Activated CD8-positive, alpha-beta T cell treated with anti-CD3 and anti-CD28 coated beads, Interleukin-2, amount 10 ng/mL, durations not matched to agents 7 days and 5 days (primary cell): Measurements from ENCODE around the gene HADH. TPM values are rescaled to one million over a fixed set of nuclear protein-coding genes. Genes with fewer than 3 reads are reported as not detected.
"Not testable (repeated sequence)": the region's sequence is repeated elsewhere in the genome, so short reads cannot be mapped to it uniquely, and the experiment has no call there.

Source experiments
- ATAC-seq: fragments of 150-1000 bp; cut with Tn5 transposase; one replicate; pipeline ENCODE4 v1.10.0; 2021; ENCODE audit warnings: moderate library complexity
- CTCF ChIA-PET: fragments of 350-600 bp; sonication (Branson Sonifier 250); formaldehyde crosslinking; loops from one replicate; lab custom pipeline; 2021; ENCODE audit warnings: antibody characterized with exemption; lab: Charles Lee
- POLR2A ChIA-PET: fragments of 350-600 bp; sonication (Branson Sonifier 250); formaldehyde crosslinking; loops from one replicate; lab custom pipeline; 2021; ENCODE audit warnings: antibody characterized with exemption; lab: Charles Lee
- DNase-seq: peaks from one replicate; pipeline ENCODE4 v3.0.0-alpha.2; 2020
- H3K27ac Mint-ChIP-seq: one replicate; pipeline ENCODE4 v1.8.0; 2021; ENCODE audit warnings: mild to moderate bottlenecking, mixed read lengths
- H3K27me3 Mint-ChIP-seq: one replicate; pipeline ENCODE4 v1.8.0; 2021; ENCODE audit warnings: low read depth, mixed read lengths
- H3K36me3 Mint-ChIP-seq: one replicate; pipeline ENCODE4 v1.8.0; 2021; ENCODE audit warnings: low read depth, mixed read lengths
- H3K4me1 Mint-ChIP-seq: one replicate; pipeline ENCODE4 v1.8.0; 2021; ENCODE audit warnings: low read depth, mixed read lengths
- H3K4me3 Mint-ChIP-seq: one replicate; pipeline ENCODE4 v1.8.0; 2021; ENCODE audit warnings: mild to moderate bottlenecking, mixed read lengths
- H3K9me3 Mint-ChIP-seq: one replicate; pipeline ENCODE4 v1.8.0; 2022; ENCODE audit warnings: mixed read lengths; ENCODE audit not compliant: insufficient read depth
- total RNA-seq, 2 experiments: library from RNA; stranded (reverse); gene quantifications; one replicate each; pipeline ENCODE4 v1.2.3, GENCODE V29; 2021

The HADH gene
- 10 to 100 TPM; 52.8 to 53.7 TPM for total RNA-seq

DNA sequence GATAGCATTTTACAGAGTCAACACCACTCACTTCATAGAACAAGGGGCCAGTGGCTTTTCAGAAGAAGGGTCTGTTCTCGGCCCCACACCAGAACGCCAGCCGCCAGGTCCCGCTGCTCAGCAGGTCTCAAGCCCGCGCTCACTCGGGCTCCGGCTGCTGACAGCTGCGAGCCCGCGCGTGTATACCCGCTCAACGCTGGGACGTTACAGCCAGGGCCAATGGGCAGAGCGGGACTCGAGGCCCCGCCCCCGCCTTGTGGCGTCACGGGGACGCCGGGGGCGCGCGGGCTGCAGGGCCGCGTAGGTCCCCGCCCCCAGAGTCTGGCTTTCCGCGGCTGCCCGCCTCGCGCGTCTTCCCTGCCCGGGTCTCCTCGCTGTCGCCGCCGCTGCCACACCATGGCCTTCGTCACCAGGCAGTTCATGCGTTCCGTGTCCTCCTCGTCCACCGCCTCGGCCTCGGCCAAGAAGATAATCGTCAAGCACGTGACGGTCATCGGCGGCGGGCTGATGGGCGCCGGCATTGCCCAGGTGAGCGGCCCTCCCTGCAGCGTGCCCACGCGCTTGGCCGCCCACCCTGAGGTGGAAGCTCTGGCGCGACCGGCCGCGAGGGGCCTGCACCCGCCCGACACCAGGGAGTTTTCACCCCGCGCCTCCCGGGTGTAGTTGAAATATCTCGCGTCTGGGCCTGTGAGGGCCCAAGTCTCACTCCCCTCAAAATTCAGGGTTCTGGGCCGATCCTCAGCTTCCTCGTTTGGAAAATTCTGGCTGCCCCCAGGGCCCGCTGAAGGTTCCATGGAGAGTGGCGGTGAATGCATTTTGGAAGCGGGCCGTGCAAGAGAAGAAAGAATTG lies at the start of gene HADH:
HADH (plus strand) TSS at position 353 of the 850 bp plus-strand sequence; CDS start at position 397, 44 bp downstream.
- Mint-ChIP-seq H3K4me1 (peaks cover 48% of the 10 kb centered on the region), H3K4me3 (peak within 1 kb of the TSS; percentile 98), H3K36me3 (peaks cover 18% of the 10 kb centered on the region), H3K27ac (peak within 1 kb of the TSS; percentile 94), H3K27me3 (no peaks in the 10 kb centered on the region), H3K9me3 (no peaks in the 10 kb centered on the region)
- ChIA-PET POLR2A (interaction anchor here (0.7 to 1.2 kb wide), 3 partner anchors 9 to 630 kb away, joined by 3 to 4 read pairs (median 3); no protein-coding TSS in a partner anchor), CTCF (interaction anchor here (2.3 kb wide), 1 partner anchor 29 kb away, joined by 14 read pairs; no protein-coding TSS in a partner anchor)
- peak; percentile 95 for DNase-seq
- ATAC-seq: peak; percentile 98

DNA sequence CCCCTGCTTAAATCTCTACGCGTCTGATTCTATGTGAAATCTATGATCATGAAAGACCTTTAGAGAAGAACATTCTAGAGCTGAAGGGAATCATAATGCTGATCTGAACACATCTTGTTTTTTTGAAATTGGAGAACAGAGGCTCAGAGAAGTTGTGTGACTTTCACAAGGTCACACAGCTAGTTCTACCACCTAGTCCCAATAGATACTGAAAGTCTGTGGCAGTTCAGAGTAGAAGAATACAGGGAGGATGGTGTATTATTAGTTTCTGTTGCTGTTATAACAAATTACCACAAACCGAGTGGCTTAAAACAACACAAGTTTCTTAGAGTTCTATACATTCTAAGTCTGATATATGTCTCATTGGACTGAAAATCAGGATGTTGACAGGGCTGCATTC lies 43.9 kb upstream of the HADH start:
- ChIA-PET POLR2A (no interaction called here), CTCF (no interaction called here)
- no peak overlapping the region for H3K27ac Mint-ChIP-seq
- no peak for ATAC-seq
- H3K36me3 Mint-ChIP-seq: peaks cover 8% of the 10 kb centered on the region
- DNase-seq: no peak
- no peaks in the 10 kb centered on the region for H3K9me3 Mint-ChIP-seq
- H3K4me3 Mint-ChIP-seq: no peak overlapping the region
- H3K4me1 Mint-ChIP-seq: no peaks in the 10 kb centered on the region
- H3K27me3 Mint-ChIP-seq: no peaks in the 10 kb centered on the region

DNA sequence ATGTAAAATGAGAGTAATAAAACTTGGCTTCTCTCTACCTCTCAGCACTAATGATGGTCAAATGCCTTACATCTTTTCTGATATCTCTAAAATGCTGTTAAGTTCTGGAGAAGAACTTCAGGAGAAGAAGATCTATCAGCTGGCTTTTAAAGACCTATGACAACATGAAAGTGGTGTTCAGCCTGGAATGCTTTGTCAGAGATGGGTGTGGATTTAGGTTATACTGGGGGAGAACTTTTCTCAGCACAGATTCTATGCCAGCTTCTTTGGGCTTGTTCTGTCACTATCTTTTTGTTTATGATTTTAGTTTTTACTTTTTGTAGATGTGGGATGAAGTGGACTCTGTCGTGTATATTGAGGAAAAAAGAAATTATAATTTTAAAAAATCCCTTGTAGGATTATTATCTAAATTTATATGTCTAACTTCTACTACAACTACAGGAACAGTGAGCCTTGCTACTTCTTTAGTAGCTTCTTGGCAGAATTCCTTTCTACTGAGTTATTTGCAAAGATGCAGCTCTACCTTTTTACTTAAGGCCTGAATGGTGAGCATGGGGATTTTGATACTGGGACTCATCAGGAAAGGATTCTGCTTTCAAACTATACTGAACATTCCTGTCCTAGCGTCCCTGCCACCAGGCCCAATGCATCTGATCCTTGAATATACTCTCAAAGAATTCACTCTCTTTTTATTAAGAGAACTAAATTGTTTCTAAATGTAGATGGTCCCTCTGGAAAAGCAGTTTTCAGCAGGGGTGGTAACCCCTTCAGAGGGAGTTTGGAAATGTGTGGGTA lies 38.7 kb upstream of the HADH start:
- no peaks in the 10 kb centered on the region for H3K27me3 Mint-ChIP-seq
- no peaks in the 10 kb centered on the region for H3K4me1 Mint-ChIP-seq
- H3K4me3 Mint-ChIP-seq: no peak overlapping the region
- no peak for DNase-seq
- peaks cover 8% of the 10 kb centered on the region for H3K36me3 Mint-ChIP-seq
- H3K9me3 Mint-ChIP-seq: peaks cover 1% of the 10 kb centered on the region
- CTCF ChIA-PET: no interaction called here
- ATAC-seq: no peak
- POLR2A ChIA-PET: no interaction called here
- H3K27ac Mint-ChIP-seq: no peak overlapping the region

DNA sequence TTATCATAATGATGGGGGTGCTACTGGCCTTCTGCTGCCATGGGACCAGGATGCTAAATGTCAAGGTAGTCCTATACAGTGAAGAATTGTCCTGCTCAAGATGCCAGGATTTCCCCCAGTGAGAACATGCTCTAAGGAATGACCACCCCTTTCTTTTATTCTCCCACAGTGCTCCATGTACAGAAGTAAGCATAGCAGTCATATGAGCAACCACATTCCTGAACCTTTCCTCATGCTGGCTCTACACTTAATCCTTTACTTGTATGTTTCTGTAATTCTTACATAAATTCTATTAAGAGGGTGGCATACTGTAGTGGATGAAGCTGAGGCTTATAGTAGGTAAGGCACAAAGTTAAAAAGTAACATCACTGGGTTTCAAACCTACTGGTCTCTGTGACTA lies 38.1 kb upstream of the HADH start:
- Mint-ChIP-seq H3K4me1 (no peaks in the 10 kb centered on the region), H3K9me3 (peaks cover 7% of the 10 kb centered on the region), H3K4me3 (no peak overlapping the region), H3K36me3 (peaks cover 8% of the 10 kb centered on the region), H3K27ac (no peak overlapping the region), H3K27me3 (no peaks in the 10 kb centered on the region)
- DNase-seq: no peak
- CTCF ChIA-PET: no interaction called here
- no peak for ATAC-seq
- POLR2A ChIA-PET: no interaction called here

DNA sequence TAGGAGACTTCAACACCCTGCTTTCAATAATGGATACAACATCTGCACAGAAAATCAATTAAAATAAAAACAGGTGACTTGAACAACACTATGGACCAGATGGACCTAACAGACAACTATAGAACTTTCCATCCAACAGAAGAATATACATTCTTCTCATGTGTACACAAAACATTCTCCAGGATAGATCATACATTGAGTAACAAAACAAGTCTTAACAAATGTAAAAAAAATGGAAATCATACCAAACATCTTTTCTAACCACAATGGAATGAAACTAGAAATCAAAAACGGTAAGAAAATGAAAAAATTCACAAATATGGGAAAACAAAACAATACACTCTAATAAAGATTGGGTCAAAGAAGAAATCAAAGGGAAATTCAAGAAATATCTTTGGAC lies 33.7 kb upstream of the HADH start:
- peaks cover 8% of the 10 kb centered on the region for H3K9me3 Mint-ChIP-seq
- H3K36me3 Mint-ChIP-seq: no peaks in the 10 kb centered on the region
- peaks cover 3% of the 10 kb centered on the region for H3K27me3 Mint-ChIP-seq
- no peak overlapping the region for H3K4me3 Mint-ChIP-seq
- no peak overlapping the region for H3K27ac Mint-ChIP-seq
- POLR2A ChIA-PET: no interaction called here
- ATAC-seq (no peak), DNase-seq (no peak)
- CTCF ChIA-PET: no interaction called here
- no peaks in the 10 kb centered on the region for H3K4me1 Mint-ChIP-seq

DNA sequence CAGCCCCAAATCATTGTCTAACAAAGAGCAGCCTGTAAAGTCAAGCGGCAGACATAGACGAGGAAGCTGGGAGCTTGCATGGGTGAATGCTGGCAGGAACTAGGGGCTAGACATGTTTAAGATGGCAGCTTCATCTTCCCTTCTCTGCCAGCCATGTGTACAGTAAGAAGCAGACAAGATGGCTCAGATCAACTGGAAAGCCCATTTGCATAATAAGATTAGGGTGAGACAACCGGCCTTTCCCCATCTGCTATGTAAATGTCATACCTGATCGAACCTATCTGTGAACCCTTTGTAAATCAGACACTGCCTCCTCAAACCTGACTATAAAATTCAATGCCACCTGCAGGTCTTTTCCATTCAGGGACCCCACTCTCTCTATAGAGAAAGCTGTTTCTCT lies 22.8 kb upstream of the HADH start:
- POLR2A ChIA-PET: no interaction called here
- Mint-ChIP-seq H3K27me3 (peaks cover 11% of the 10 kb centered on the region), H3K4me3 (no peak overlapping the region), H3K27ac (no peak overlapping the region), H3K4me1 (no peaks in the 10 kb centered on the region), H3K36me3 (peaks cover 3% of the 10 kb centered on the region), H3K9me3 (no peaks in the 10 kb centered on the region)
- CTCF ChIA-PET: no interaction called here
- ATAC-seq: no peak
- DNase-seq: no peak

DNA sequence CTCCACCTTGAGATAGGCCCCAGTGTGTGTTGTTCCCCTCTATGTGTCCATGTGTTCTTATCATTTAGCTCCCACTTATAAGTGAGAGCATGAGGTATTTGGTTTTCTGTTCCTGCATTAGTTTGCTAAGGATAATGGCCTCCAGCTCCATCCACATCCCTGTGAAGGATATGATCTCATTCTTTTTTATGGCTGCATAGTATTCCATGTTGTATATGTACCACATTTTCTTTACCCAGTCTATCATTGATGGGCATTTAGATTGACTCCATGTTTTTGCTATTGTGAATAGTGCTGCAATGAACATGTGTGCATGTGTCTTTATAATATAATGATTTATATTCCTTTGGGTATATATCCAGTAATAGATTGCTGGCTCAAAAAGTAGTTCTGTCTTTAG lies 22.2 kb upstream of the HADH start:
- peaks cover 11% of the 10 kb centered on the region for H3K27me3 Mint-ChIP-seq
- H3K27ac Mint-ChIP-seq, DNase-seq, POLR2A ChIA-PET, CTCF ChIA-PET, H3K4me3 Mint-ChIP-seq, H3K4me1 Mint-ChIP-seq, ATAC-seq, H3K9me3 Mint-ChIP-seq, H3K36me3 Mint-ChIP-seq: not testable (repeated sequence)

DNA sequence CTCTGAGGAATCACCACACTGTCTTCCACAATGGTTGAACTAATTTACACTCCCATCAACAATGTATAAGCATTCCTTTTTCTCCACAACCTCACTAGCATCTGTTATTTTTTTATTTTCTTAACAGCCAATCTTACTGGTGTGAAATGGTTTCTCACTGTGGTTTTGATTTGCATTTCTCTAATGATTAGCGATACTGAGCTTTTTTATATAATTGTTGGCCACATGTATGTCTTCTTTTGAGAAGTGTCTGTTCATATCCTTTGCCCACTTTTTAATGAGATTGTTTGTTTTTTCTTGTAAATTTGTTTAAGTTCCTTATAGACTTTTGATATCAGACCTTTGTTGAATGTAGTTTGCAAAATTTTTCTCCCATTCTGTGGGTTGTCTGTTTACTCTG lies 21.8 kb upstream of the HADH start:
- H3K9me3 Mint-ChIP-seq, ATAC-seq, H3K36me3 Mint-ChIP-seq, H3K27ac Mint-ChIP-seq, POLR2A ChIA-PET, H3K4me3 Mint-ChIP-seq, CTCF ChIA-PET, H3K4me1 Mint-ChIP-seq, DNase-seq: not testable (repeated sequence)
- peaks cover 14% of the 10 kb centered on the region for H3K27me3 Mint-ChIP-seq

DNA sequence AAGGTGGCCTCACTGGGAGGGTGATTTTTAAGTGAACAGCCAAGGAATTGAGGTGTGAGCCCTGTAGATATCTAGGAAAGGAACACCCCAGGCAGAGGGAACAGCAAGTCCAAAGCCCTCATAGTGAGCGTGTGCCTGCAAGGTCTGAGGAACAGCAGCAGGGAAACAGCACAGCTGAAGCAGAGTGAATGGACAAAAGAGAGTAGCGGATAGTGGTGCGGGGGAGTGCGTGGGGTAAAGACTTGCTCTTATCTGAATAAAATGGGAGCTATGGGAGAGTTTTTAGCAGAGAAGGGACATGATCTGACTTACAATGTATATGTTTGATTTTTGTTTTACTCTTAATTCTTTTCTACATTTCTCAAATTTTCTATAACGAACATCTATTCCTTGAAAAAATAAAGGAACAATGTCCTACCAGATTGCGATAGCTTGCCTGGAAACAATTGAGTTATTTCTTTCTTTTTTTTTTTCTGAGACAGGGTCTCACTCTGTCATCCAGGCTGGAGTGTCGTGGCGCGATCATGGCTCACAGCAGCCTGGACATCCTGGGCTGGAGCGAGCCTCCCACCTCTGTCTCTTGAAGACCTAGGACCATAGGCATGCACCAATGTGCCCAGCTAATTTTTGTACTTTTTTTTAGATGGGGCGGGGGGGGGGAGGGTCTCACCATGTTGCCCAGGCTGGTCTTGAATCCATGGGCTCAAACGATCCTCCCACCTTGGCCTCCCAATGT lies 19.5 kb upstream of the HADH start:
- Mint-ChIP-seq H3K4me1 (peaks cover 8% of the 10 kb centered on the region), H3K27ac (no peak overlapping the region), H3K9me3 (no peaks in the 10 kb centered on the region), H3K36me3 (peaks cover 5% of the 10 kb centered on the region), H3K27me3 (peaks cover 13% of the 10 kb centered on the region), H3K4me3 (no peak overlapping the region)
- POLR2A ChIA-PET: interaction anchor here (0.7 kb wide), 1 partner anchor 1156 kb away, joined by 3 read pairs; no protein-coding TSS in a partner anchor
- ATAC-seq (no peak), DNase-seq (no peak)
- CTCF ChIA-PET: no interaction called here

DNA sequence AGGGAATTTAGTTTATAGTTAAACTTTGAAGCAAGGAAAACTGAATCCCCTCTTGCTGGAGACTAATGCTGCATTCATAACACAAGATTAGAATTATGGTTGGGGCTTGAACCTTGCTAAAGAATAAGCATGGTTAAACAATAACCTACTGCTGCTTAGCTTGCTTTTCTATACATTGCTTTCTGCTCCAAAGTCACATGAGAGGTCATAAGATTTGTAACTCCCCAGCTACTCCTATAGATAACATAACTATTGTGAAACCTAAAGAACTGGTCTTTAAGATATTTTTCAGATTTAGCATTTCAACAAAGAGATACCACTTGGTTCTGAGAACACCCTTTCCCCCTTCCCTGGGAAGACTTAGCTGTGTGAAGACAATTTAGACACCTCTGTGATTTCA lies 17.1 kb upstream of the HADH start:
- peaks cover 8% of the 10 kb centered on the region for H3K4me1 Mint-ChIP-seq
- no peak overlapping the region for H3K27ac Mint-ChIP-seq

DNA sequence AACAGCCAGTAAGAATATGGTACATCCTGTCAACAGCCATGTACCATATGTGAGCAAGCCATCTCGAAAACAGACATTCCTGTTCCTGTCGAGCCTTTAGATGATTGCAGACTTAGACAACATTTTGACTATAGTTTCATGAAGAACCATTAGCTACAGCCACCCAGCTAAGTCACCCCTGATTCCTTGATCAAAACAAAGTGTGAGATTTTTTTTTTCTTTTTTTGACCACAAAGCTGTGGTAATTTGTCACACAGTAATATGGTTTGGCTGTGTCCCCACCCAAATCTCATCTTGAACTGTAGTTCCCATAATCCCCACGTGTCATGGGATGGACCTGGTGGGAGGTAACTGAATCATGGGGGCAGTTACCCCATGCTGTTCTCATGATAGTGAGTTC lies 15.2 kb upstream of the HADH start:
- Mint-ChIP-seq H3K4me1 (peaks cover 8% of the 10 kb centered on the region), H3K9me3 (no peaks in the 10 kb centered on the region), H3K27ac (no peak overlapping the region), H3K36me3 (peaks cover 2% of the 10 kb centered on the region), H3K27me3 (peaks cover 13% of the 10 kb centered on the region), H3K4me3 (no peak overlapping the region)
- POLR2A ChIA-PET: no interaction called here
- CTCF ChIA-PET: no interaction called here
- no peak for ATAC-seq
- no peak for DNase-seq

More for the DNA sequence above, 17.1 kb upstream of the HADH start:
- ATAC-seq (no peak), DNase-seq (no peak)
- peaks cover 5% of the 10 kb centered on the region for H3K36me3 Mint-ChIP-seq
- CTCF ChIA-PET: no interaction called here
- POLR2A ChIA-PET: no interaction called here
- peaks cover 13% of the 10 kb centered on the region for H3K27me3 Mint-ChIP-seq
- H3K9me3 Mint-ChIP-seq: no peaks in the 10 kb centered on the region
- no peak overlapping the region for H3K4me3 Mint-ChIP-seq
